NCI-H2196 (cell line): ENCODE measurements around the gene ZDHHC1.

Experiments used
- DNase-seq: peaks from one replicate; lab custom pipeline; 2025; ENCODE audit not compliant: unreplicated experiment; lab: John Stamatoyannopoulos, UW

ZDHHC1 gene

GRCh38 chr16:67411339-67411738 lies 4.9 kb downstream of the ZDHHC1 start:
- no peak for DNase-seq

- no peak for DNase-seq
Measured at GRCh38 chr16:67409631-67410030, 6.6 kb downstream of the ZDHHC1 start.

GRCh38 chr16:67407788-67408452 lies 8.4 kb downstream of the ZDHHC1 start:
- no peak for DNase-seq

GRCh38 chr16:67407176-67407787 lies 9.0 kb downstream of the ZDHHC1 start:
- no peak for DNase-seq

GRCh38 chr16:67406111-67406971 lies 9.9 kb downstream of the ZDHHC1 start:
- DNase-seq: no peak

- no peak for DNase-seq
Measured at GRCh38 chr16:67405336-67405735, 10.9 kb downstream of the ZDHHC1 start.

GRCh38 chr16:67404740-67405226 lies 11.5 kb downstream of the ZDHHC1 start:
- no peak for DNase-seq

GRCh38 chr16:67403976-67404555 lies 12.2 kb downstream of the ZDHHC1 start:
- no peak for DNase-seq

GRCh38 chr16:67400901-67401300 lies 15.4 kb downstream of the ZDHHC1 start:
- DNase-seq: no peak

GRCh38 chr16:67399749-67400704 lies 16.2 kb downstream of the ZDHHC1 start:
- peak; percentile 47 for DNase-seq

- DNase-seq: no peak
Measured at GRCh38 chr16:67399218-67399733, 17.0 kb downstream of the ZDHHC1 start.

GRCh38 chr16:67398546-67399217 lies 17.6 kb downstream of the ZDHHC1 start:
- no peak for DNase-seq

GRCh38 chr16:67397812-67398545 lies 18.3 kb downstream of the ZDHHC1 start:
- no peak for DNase-seq

GRCh38 chr16:67397036-67397801 lies 19.1 kb downstream of the ZDHHC1 start:
- DNase-seq: no peak

GRCh38 chr16:67396159-67397035 lies 19.9 kb downstream of the ZDHHC1 start:
- DNase-seq: peak; percentile 86

GRCh38 chr16:67395458-67396158 lies 20.7 kb downstream of the ZDHHC1 start:
- DNase-seq: peak; percentile 43

GRCh38 chr16:67395105-67395457 lies 21.2 kb downstream of the ZDHHC1 start:
- no peak for DNase-seq
